Endodermal cell (in vitro differentiated cells): ENCODE results near the gene TLE3. TPM values are rescaled to one million over a fixed set of nuclear protein-coding genes. Genes with fewer than 3 reads are reported as not detected.

Experiments used
- DNase-seq: peaks from one replicate; pipeline ENCODE4 v3.0.0-alpha.2; 2017
- H3K27ac ChIP-seq: 2 replicates; pipeline ENCODE4 v1.5.1; 2013; ENCODE audit warnings: mild to moderate bottlenecking, low read depth, low read length, moderate library complexity
- H3K27me3 ChIP-seq: 2 replicates; pipeline ENCODE4 v1.6.1; 2013; ENCODE audit warnings: mild to moderate bottlenecking, low read length, moderate library complexity; ENCODE audit not compliant: insufficient read depth, control insufficient read depth, poor library complexity, severe bottlenecking
- H3K36me3 ChIP-seq: 2 replicates; pipeline ENCODE4 v1.7.0; 2013; ENCODE audit warnings: mild to moderate bottlenecking, low read length, moderate library complexity; ENCODE audit not compliant: control insufficient read depth, insufficient read depth
- H3K4me1 ChIP-seq: one replicate; pipeline ENCODE4 v1.7.0; 2013; ENCODE audit warnings: low read length; ENCODE audit not compliant: control insufficient read depth, insufficient read depth
- H3K4me3 ChIP-seq: 2 replicates; pipeline ENCODE4 v1.5.1; 2013; ENCODE audit warnings: mild to moderate bottlenecking, low read length, moderate library complexity
- H3K9ac ChIP-seq: 2 replicates; pipeline ENCODE4 v1.6.1; 2013; ENCODE audit warnings: mild to moderate bottlenecking, low read length, moderate library complexity; ENCODE audit not compliant: poor library complexity, severe bottlenecking; ENCODE audit errors: extremely low read depth
- H3K9me3 ChIP-seq: 2 replicates; pipeline ENCODE4 v1.6.1; 2013; ENCODE audit warnings: mild to moderate bottlenecking, low read length, moderate library complexity; ENCODE audit not compliant: control insufficient read depth
- H3K27ac Mint-ChIP-seq: 2 replicates; pipeline ENCODE4 v1.8.0; 2020; ENCODE audit warnings: mixed read lengths
- H3K27me3 Mint-ChIP-seq: 2 replicates; pipeline ENCODE4 v1.8.0; 2021; ENCODE audit warnings: mild to moderate bottlenecking, mixed read lengths; ENCODE audit not compliant: insufficient read depth
- H3K36me3 Mint-ChIP-seq: 2 replicates; pipeline ENCODE4 v1.8.0; 2020; ENCODE audit warnings: low read depth, mixed read lengths
- H3K4me1 Mint-ChIP-seq: 2 replicates; pipeline ENCODE4 v1.8.0; 2020; ENCODE audit warnings: mixed read lengths
- H3K4me3 Mint-ChIP-seq: 2 replicates; pipeline ENCODE4 v1.8.0; 2020; ENCODE audit warnings: mild to moderate bottlenecking, moderate library complexity, mixed read lengths
- H3K9me3 Mint-ChIP-seq: 2 replicates; pipeline ENCODE4 v1.8.0; 2020; ENCODE audit warnings: mild to moderate bottlenecking, mixed read lengths
- WGBS, 2 experiments: methylation state at CpG; one replicate each; pipeline versions ENCODE4 v1.1.5 to v1.1.7; 2013; ENCODE audit warnings: missing lambda C conversion rate in 2 of 2, mixed read lengths in 1 of 2; ENCODE audit not compliant: insufficient coverage in 1 of 2, insufficient read length in 1 of 2; 5-methylcytosine and 5-hydroxymethylcytosine counted together
- total RNA-seq, 2 donors: library from RNA; stranded (reverse); fragmentation: NEBNext Ultra II Directional in 1 of 2; extraction: Animal tissue kit (Norgen Biotek cat#: 25700) in 1 of 2; gene quantifications; 2 replicates in 1 of 2; 3 replicates in 1 of 2; pipeline ENCODE4 v1.2.1, GENCODE V29; 2021
- TF ChIP-seq, protein P1 (sequence below): fragments of 200-600 bp; sonication (generic); conservative IDR thresholded peaks from 2 replicates; pipeline ENCODE4 v1.5.0; 2021; ENCODE audit warnings: antibody characterized with exemption, mild to moderate bottlenecking

TLE3 gene
- total RNA-seq, 2 donors from 2014 or later = 66.5 to 81.1 TPM

- peaks cover 16% of the 10 kb centered on the region for H3K9me3 Mint-ChIP-seq
- no peak overlapping the region for H3K27ac Mint-ChIP-seq
- H3K4me3 Mint-ChIP-seq = no peak overlapping the region
- H3K9ac ChIP-seq = no peak overlapping the region
- TF ChIP-seq, protein P1, sequence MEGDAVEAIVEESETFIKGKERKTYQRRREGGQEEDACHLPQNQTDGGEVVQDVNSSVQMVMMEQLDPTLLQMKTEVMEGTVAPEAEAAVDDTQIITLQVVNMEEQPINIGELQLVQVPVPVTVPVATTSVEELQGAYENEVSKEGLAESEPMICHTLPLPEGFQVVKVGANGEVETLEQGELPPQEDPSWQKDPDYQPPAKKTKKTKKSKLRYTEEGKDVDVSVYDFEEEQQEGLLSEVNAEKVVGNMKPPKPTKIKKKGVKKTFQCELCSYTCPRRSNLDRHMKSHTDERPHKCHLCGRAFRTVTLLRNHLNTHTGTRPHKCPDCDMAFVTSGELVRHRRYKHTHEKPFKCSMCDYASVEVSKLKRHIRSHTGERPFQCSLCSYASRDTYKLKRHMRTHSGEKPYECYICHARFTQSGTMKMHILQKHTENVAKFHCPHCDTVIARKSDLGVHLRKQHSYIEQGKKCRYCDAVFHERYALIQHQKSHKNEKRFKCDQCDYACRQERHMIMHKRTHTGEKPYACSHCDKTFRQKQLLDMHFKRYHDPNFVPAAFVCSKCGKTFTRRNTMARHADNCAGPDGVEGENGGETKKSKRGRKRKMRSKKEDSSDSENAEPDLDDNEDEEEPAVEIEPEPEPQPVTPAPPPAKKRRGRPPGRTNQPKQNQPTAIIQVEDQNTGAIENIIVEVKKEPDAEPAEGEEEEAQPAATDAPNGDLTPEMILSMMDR = no peak
- 85% methylated on average over 2 of the region's 2 CpGs; no CpG with 5 or more reads in 1 of the 2 experiments for WGBS, 2 experiments
- peaks cover 14% of the 10 kb centered on the region for H3K9me3 ChIP-seq
- peaks cover 14% of the 10 kb centered on the region for H3K4me1 Mint-ChIP-seq
- no peaks in the 10 kb centered on the region for H3K27me3 ChIP-seq
- no peak overlapping the region for H3K27ac ChIP-seq
- H3K36me3 Mint-ChIP-seq = no peaks in the 10 kb centered on the region
- DNase-seq = no peak
- peaks cover 40% of the 10 kb centered on the region for H3K27me3 Mint-ChIP-seq
- H3K4me1 ChIP-seq = no peaks in the 10 kb centered on the region
- H3K36me3 ChIP-seq = no peaks in the 10 kb centered on the region
- no peak overlapping the region for H3K4me3 ChIP-seq
Observed at GRCh38 chr15:70002897-70003296, 94.8 kb downstream of the TLE3 start.

GRCh38 chr15:70001859-70002258 lies 95.9 kb downstream of the TLE3 start:
- Mint-ChIP-seq H3K27ac (no peak overlapping the region), H3K36me3 (no peaks in the 10 kb centered on the region), H3K4me1 (peaks cover 24% of the 10 kb centered on the region), H3K4me3 (no peak overlapping the region), H3K9me3 (peaks cover 16% of the 10 kb centered on the region), H3K27me3 (peaks cover 41% of the 10 kb centered on the region)
- H3K9ac ChIP-seq = no peak overlapping the region
- H3K4me3 ChIP-seq = no peak overlapping the region
- no peak overlapping the region for H3K27ac ChIP-seq
- no peaks in the 10 kb centered on the region for H3K27me3 ChIP-seq
- H3K36me3 ChIP-seq = no peaks in the 10 kb centered on the region
- WGBS, 2 experiments = 85 to 87% methylated on average over 4 of the region's 4 CpGs
- TF ChIP-seq, protein P1 = no peak
- no peak for DNase-seq
- H3K4me1 ChIP-seq = no peaks in the 10 kb centered on the region
- H3K9me3 ChIP-seq = peaks cover 14% of the 10 kb centered on the region

DNA sequence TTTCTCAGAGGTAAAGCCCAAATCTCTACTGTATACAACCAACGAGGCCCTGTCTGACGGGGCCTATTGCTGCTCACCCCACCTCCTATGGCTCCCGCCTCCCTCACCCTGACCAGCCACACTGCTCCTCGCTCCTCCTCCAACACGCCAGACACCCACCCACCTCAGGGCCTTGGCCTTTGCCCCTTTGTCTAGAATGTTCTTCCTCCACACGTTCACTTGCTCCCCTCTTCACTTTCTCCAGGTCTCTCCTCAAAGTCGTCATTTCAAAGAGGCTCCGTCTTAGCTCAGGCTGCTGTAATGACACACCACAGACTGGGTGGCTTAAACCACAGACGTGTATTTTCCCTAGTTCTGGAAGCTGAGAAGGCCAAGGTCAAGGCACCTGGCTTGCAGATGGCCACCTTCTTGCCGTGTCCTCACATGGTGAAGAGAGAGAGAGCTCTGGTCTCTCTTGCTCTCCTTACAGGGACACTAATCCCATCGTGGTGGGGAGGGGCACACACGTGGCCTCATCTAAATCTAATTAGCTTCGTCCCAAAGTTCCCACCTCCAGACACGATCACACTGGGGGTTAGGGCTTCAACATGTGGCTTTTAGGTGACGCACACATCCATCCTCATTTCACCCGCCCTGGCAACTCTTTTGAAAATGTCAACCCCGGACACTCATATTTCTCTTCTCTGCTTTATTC lies 98.2 kb downstream of the TLE3 start:
- Mint-ChIP-seq H3K4me1 (peaks cover 37% of the 10 kb centered on the region), H3K9me3 (peaks cover 18% of the 10 kb centered on the region), H3K4me3 (no peak overlapping the region), H3K36me3 (no peaks in the 10 kb centered on the region), H3K27me3 (peaks cover 43% of the 10 kb centered on the region), H3K27ac (no peak overlapping the region)
- Histone ChIP-seq H3K4me3 (no peak overlapping the region), H3K4me1 (peaks cover 5% of the 10 kb centered on the region), H3K9ac (no peak overlapping the region), H3K27ac (no peak overlapping the region), H3K9me3 (peaks cover 19% of the 10 kb centered on the region), H3K36me3 (no peaks in the 10 kb centered on the region), H3K27me3 (no peaks in the 10 kb centered on the region)
- 81 to 91% methylated on average over 12 to 17 of the region's 17 CpGs for WGBS, 2 experiments
- TF ChIP-seq, protein P1 = no peak
- DNase-seq = no peak
